Stimulated activated CD8-positive, alpha-beta memory T cell treated with anti-CD3 and anti-CD28 coated beads, Interleukin-2, amount 100 ng/mL, for 1 hour (primary cell): ENCODE measurements around the gene CMPK1.

ENCODE experiments used
- DNase-seq, 2 donors: peaks; one replicate each; pipeline ENCODE4 v3.0.0-alpha.2; 2020; ENCODE audit warnings: low read depth in 2 of 2

The CMPK1 gene

GRCh38 chr1:47396671-47397196 lies 63.1 kb downstream of the CMPK1 start:
- DNase-seq, result no peak

- no peak for DNase-seq
Observed at GRCh38 chr1:47399138-47399845, 65.7 kb downstream of the CMPK1 start.

- DNase-seq, result no peak
Observed at GRCh38 chr1:47399846-47400155, 66.2 kb downstream of the CMPK1 start.

- DNase-seq, result no peak
Observed at GRCh38 chr1:47401761-47402160, 68.2 kb downstream of the CMPK1 start.

GRCh38 chr1:47402591-47402990 lies 69.0 kb downstream of the CMPK1 start:
- no peak for DNase-seq

GRCh38 chr1:47403321-47403910 lies 69.8 kb downstream of the CMPK1 start:
- DNase-seq, result no peak

GRCh38 chr1:47405697-47406096 lies 72.1 kb downstream of the CMPK1 start:
- no peak for DNase-seq

- DNase-seq, result no peak
Observed at GRCh38 chr1:47406966-47407365, 73.4 kb downstream of the CMPK1 start.

GRCh38 chr1:47407481-47407880 lies 73.9 kb downstream of the CMPK1 start:
- no peak for DNase-seq

GRCh38 chr1:47409311-47410067 lies 75.9 kb downstream of the CMPK1 start:
- DNase-seq, result no peak

GRCh38 chr1:47410068-47410455 lies 76.5 kb downstream of the CMPK1 start:
- no peak for DNase-seq

GRCh38 chr1:47411436-47411835 lies 77.8 kb downstream of the CMPK1 start:
- DNase-seq, result no peak

- no peak for DNase-seq
Observed at GRCh38 chr1:47412437-47412836, 78.8 kb downstream of the CMPK1 start.

- no peak for DNase-seq
Observed at GRCh38 chr1:47415728-47416318, 82.2 kb downstream of the CMPK1 start, which contains the start of gene FOXE3. Gene FOXE3, plus strand, starts transcription at chr1:47416285. Its CDS starts 31 bp downstream, at chr1:47416316.

GRCh38 chr1:47416319-47417169 lies 83.0 kb downstream of the CMPK1 start:
- no peak for DNase-seq

- no peak for DNase-seq
Observed at GRCh38 chr1:47417170-47418044, 83.8 kb downstream of the CMPK1 start.

- DNase-seq, result no peak
Observed at GRCh38 chr1:47418122-47418521, 84.5 kb downstream of the CMPK1 start.

- no peak for DNase-seq
Observed at GRCh38 chr1:47418681-47419325, 85.2 kb downstream of the CMPK1 start.

GRCh38 chr1:47420547-47420946 lies 87.0 kb downstream of the CMPK1 start:
- no peak for DNase-seq

GRCh38 chr1:47423872-47424271 lies 90.3 kb downstream of the CMPK1 start:
- DNase-seq, result no peak
